Adipocyte (in vitro differentiated cells): Measurements from ENCODE around the gene CNTN5.

Experiments
- DNase-seq: peaks from one replicate; pipeline ENCODE4 v3.0.0-alpha.2; 2015; ENCODE audit warnings: low read depth
- H3K27me3 ChIP-seq: replicated peaks from 2 replicates; pipeline ENCODE4 v1.7.0; 2013; ENCODE audit warnings: mild to moderate bottlenecking, low read length, moderate library complexity; ENCODE audit not compliant: control insufficient read depth, insufficient read depth
- H3K36me3 ChIP-seq: 2 replicates; pipeline ENCODE4 v1.7.0; 2013; ENCODE audit warnings: low read length, mild to moderate bottlenecking, moderate library complexity; ENCODE audit not compliant: control insufficient read depth, insufficient read depth, severe bottlenecking
- H3K4me1 ChIP-seq: 2 replicates; pipeline ENCODE4 v1.7.0; 2013; ENCODE audit warnings: mild to moderate bottlenecking, low read length, moderate library complexity; ENCODE audit not compliant: control insufficient read depth, insufficient read depth
- H3K4me3 ChIP-seq: 2 replicates; pipeline ENCODE4 v1.7.0; 2013; ENCODE audit warnings: mild to moderate bottlenecking, low read length, moderate library complexity
- H3K9ac ChIP-seq: 2 replicates; pipeline ENCODE4 v1.7.0; 2013; ENCODE audit warnings: mild to moderate bottlenecking, low read length, moderate library complexity
- H3K9me3 ChIP-seq: 2 replicates; pipeline ENCODE4 v1.7.0; 2013; ENCODE audit warnings: mild to moderate bottlenecking, low read length, moderate library complexity; ENCODE audit not compliant: control insufficient read depth

CNTN5 gene

GRCh38 chr11:100008417-100008816, 987.7 kb downstream of the CNTN5 start:
- H3K36me3 ChIP-seq: no peaks in the 10 kb centered on the region
- H3K9me3 ChIP-seq: peaks cover 2% of the 10 kb centered on the region
- H3K4me3 ChIP-seq: no peak overlapping the region
- peaks cover 13% of the 10 kb centered on the region for H3K4me1 ChIP-seq
- no peak overlapping the region for H3K9ac ChIP-seq
- H3K27me3 ChIP-seq: no peaks in the 10 kb centered on the region
- DNase-seq: no peak

GRCh38 chr11:100009728-100010127, 989.0 kb downstream of the CNTN5 start:
- Histone ChIP-seq H3K9me3 (peaks cover 2% of the 10 kb centered on the region), H3K27me3 (no peaks in the 10 kb centered on the region), H3K9ac (no peak overlapping the region), H3K36me3 (no peaks in the 10 kb centered on the region), H3K4me1 (peaks cover 4% of the 10 kb centered on the region), H3K4me3 (no peak overlapping the region)
- no peak for DNase-seq

- DNase-seq: no peak
- H3K27me3 ChIP-seq: no peaks in the 10 kb centered on the region
Observed at GRCh38 chr11:100010393-100010792, 989.6 kb downstream of the CNTN5 start.

GRCh38 chr11:100011697-100012096, 990.9 kb downstream of the CNTN5 start:
- peaks cover 2% of the 10 kb centered on the region for H3K9me3 ChIP-seq
- no peaks in the 10 kb centered on the region for H3K36me3 ChIP-seq
- no peak overlapping the region for H3K4me3 ChIP-seq
- H3K9ac ChIP-seq: no peak overlapping the region
- DNase-seq: no peak
- no peaks in the 10 kb centered on the region for H3K4me1 ChIP-seq
- no peaks in the 10 kb centered on the region for H3K27me3 ChIP-seq

More at GRCh38 chr11:100010393-100010792, 989.6 kb downstream of the CNTN5 start:
- Histone ChIP-seq H3K9ac (no peak overlapping the region), H3K4me3 (no peak overlapping the region), H3K4me1 (no peaks in the 10 kb centered on the region), H3K9me3 (peaks cover 2% of the 10 kb centered on the region), H3K36me3 (no peaks in the 10 kb centered on the region)

GRCh38 chr11:100013011-100013410, 992.3 kb downstream of the CNTN5 start:
- Histone ChIP-seq H3K9ac (no peak overlapping the region), H3K27me3 (no peaks in the 10 kb centered on the region), H3K4me3 (no peak overlapping the region), H3K36me3 (no peaks in the 10 kb centered on the region), H3K4me1 (no peaks in the 10 kb centered on the region), H3K9me3 (no peaks in the 10 kb centered on the region)
- no peak for DNase-seq

- Histone ChIP-seq H3K9ac (no peak overlapping the region), H3K36me3 (no peaks in the 10 kb centered on the region), H3K4me1 (no peaks in the 10 kb centered on the region), H3K9me3 (peaks cover 9% of the 10 kb centered on the region), H3K27me3 (no peaks in the 10 kb centered on the region), H3K4me3 (no peak overlapping the region)
- no peak for DNase-seq
Observed at GRCh38 chr11:100031973-100032372, 1011.2 kb downstream of the CNTN5 start.

- Histone ChIP-seq H3K36me3 (no peaks in the 10 kb centered on the region), H3K27me3 (no peaks in the 10 kb centered on the region), H3K4me3 (no peak overlapping the region), H3K9ac (no peak overlapping the region), H3K4me1 (no peaks in the 10 kb centered on the region), H3K9me3 (no peaks in the 10 kb centered on the region)
- no peak for DNase-seq
Observed at GRCh38 chr11:100061006-100061405, 1040.3 kb downstream of the CNTN5 start.

- Histone ChIP-seq H3K4me3 (no peak overlapping the region), H3K36me3 (no peaks in the 10 kb centered on the region), H3K9ac (no peak overlapping the region), H3K9me3 (no peaks in the 10 kb centered on the region), H3K4me1 (no peaks in the 10 kb centered on the region), H3K27me3 (no peaks in the 10 kb centered on the region)
- no peak for DNase-seq
Observed at GRCh38 chr11:100066399-100066798, 1045.7 kb downstream of the CNTN5 start.

GRCh38 chr11:100068116-100068515, 1047.4 kb downstream of the CNTN5 start:
- H3K27me3 ChIP-seq: no peaks in the 10 kb centered on the region
- no peak for DNase-seq
- no peak overlapping the region for H3K9ac ChIP-seq
- H3K4me1 ChIP-seq: peaks cover 5% of the 10 kb centered on the region
- no peak overlapping the region for H3K4me3 ChIP-seq
- no peaks in the 10 kb centered on the region for H3K9me3 ChIP-seq
- H3K36me3 ChIP-seq: no peaks in the 10 kb centered on the region

- Histone ChIP-seq H3K36me3 (no peaks in the 10 kb centered on the region), H3K4me1 (peaks cover 5% of the 10 kb centered on the region), H3K27me3 (no peaks in the 10 kb centered on the region), H3K4me3 (no peak overlapping the region), H3K9ac (no peak overlapping the region), H3K9me3 (no peaks in the 10 kb centered on the region)
- DNase-seq: no peak
Observed at GRCh38 chr11:100072131-100072530, 1051.4 kb downstream of the CNTN5 start.

GRCh38 chr11:100080381-100080780, 1059.6 kb downstream of the CNTN5 start:
- Histone ChIP-seq H3K36me3 (no peaks in the 10 kb centered on the region), H3K9me3 (no peaks in the 10 kb centered on the region), H3K4me1 (no peaks in the 10 kb centered on the region), H3K4me3 (no peak overlapping the region), H3K27me3 (no peaks in the 10 kb centered on the region), H3K9ac (no peak overlapping the region)
- no peak for DNase-seq

- no peaks in the 10 kb centered on the region for H3K4me1 ChIP-seq
- H3K4me3 ChIP-seq: no peak overlapping the region
- no peak overlapping the region for H3K9ac ChIP-seq
- no peaks in the 10 kb centered on the region for H3K27me3 ChIP-seq
- no peaks in the 10 kb centered on the region for H3K9me3 ChIP-seq
- DNase-seq: no peak
- no peaks in the 10 kb centered on the region for H3K36me3 ChIP-seq
Observed at GRCh38 chr11:100080821-100081220, 1060.1 kb downstream of the CNTN5 start.
